ENCODE results near the gene LRRTM3. TPM values are rescaled to one million over a fixed set of nuclear protein-coding genes. Genes with fewer than 3 reads are reported as not detected.

LRRTM3 gene
- total RNA-seq, 3 donors from 2014 or later = not detected

DNA sequence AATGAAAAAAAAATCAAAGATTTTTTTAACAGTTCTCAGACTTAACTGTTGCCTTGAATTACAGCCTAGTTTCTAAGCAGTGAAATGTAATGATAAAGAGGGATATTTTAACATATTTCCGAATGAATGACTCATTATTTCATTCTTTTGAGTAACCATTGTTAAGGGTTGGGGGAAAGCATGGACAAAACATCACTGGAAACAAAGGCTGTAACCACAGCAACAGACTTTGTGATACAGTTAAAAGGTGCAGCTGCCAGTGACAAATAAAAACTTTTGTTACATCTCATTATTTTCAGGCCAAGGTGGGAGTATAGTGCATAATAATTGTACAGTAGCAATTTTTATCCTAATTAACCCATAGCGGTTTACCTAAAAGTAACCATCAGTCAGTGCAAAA, 172.6 kb downstream of the LRRTM3 start:
- TF ChIP-seq POLR2AphosphoS5 (IDR thresholded peaks at IDR 0.05) (no peak), POLR2A (IDR thresholded peaks at IDR 0.05) (no peak)
- TF ChIP-seq, protein P1, sequence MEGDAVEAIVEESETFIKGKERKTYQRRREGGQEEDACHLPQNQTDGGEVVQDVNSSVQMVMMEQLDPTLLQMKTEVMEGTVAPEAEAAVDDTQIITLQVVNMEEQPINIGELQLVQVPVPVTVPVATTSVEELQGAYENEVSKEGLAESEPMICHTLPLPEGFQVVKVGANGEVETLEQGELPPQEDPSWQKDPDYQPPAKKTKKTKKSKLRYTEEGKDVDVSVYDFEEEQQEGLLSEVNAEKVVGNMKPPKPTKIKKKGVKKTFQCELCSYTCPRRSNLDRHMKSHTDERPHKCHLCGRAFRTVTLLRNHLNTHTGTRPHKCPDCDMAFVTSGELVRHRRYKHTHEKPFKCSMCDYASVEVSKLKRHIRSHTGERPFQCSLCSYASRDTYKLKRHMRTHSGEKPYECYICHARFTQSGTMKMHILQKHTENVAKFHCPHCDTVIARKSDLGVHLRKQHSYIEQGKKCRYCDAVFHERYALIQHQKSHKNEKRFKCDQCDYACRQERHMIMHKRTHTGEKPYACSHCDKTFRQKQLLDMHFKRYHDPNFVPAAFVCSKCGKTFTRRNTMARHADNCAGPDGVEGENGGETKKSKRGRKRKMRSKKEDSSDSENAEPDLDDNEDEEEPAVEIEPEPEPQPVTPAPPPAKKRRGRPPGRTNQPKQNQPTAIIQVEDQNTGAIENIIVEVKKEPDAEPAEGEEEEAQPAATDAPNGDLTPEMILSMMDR (IDR thresholded peaks at IDR 0.05) = no peak
- Histone ChIP-seq H3K36me3 (no peaks in the 10 kb centered on the region), H3K9me3 (no peaks in the 10 kb centered on the region), H3K4me3 (no peak overlapping the region), H3K27ac (no peak overlapping the region), H3K27me3 (no peaks in the 10 kb centered on the region), H3K4me1 (no peaks in the 10 kb centered on the region)
- intact Hi-C loops (cut with DNase I; ENCODE audit: low total_unique reads) = no loop called here
- DNase-seq (ENCODE audit: low spot score in 2 of 2) = no peak

DNA sequence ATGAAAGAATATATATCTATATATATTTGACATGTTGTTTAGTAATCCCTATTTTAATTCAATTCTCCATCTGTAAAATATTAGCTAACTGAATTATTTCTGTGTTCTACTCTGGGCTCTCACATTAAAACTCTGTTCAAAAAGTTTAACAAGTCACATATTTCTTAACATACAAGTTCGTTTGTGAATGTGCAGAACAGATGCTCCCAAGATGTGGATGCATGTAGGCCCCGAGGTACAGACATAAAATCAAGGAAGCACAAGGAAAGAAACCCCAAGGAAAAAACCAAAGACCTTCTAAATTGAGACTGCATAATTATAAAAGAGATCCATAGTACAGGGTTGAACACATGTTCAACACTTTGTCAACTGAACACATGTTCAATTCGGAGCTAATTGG, 175.1 kb downstream of the LRRTM3 start:
- Histone ChIP-seq H3K36me3 (no peaks in the 10 kb centered on the region), H3K27ac (no peak overlapping the region), H3K4me3 (no peak overlapping the region), H3K9me3 (no peaks in the 10 kb centered on the region), H3K27me3 (no peaks in the 10 kb centered on the region), H3K4me1 (no peaks in the 10 kb centered on the region)
- TF ChIP-seq, protein P1 (IDR thresholded peaks at IDR 0.05) = no peak
- TF ChIP-seq POLR2AphosphoS5 (IDR thresholded peaks at IDR 0.05) (no peak), POLR2A (IDR thresholded peaks at IDR 0.05) (no peak)
- DNase-seq (ENCODE audit: low spot score in 2 of 2) = no peak
- intact Hi-C loops (cut with DNase I; ENCODE audit: low total_unique reads) = no loop called here

DNA sequence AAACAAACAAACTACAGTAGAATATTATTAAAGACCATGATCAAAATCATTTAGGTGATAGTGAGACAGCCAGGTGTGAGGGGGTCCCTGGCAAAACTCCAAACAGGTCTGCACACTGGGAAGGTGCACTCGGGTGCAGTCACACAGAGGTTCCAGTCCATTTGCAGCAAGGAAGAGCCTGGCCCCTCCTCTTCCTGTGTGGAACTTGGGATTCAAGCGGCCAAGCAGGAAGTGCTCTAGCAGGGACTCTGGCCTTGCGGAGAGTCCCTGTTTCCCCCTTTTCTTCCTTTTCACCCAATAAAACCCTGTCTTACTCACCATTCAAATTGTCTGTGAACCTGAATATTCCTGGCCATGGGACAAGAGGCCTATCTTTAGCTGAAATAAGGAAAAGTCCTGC, 181.8 kb downstream of the LRRTM3 start:
- DNase-seq (ENCODE audit: low spot score in 2 of 2) = no peak
- H3K9me3 ChIP-seq = no peaks in the 10 kb centered on the region
- intact Hi-C loops (cut with DNase I; ENCODE audit: low total_unique reads) = no loop called here
- no peaks in the 10 kb centered on the region for H3K36me3 ChIP-seq
- H3K4me3 ChIP-seq = no peak overlapping the region
- no peaks in the 10 kb centered on the region for H3K4me1 ChIP-seq
- no peaks in the 10 kb centered on the region for H3K27me3 ChIP-seq
- TF ChIP-seq POLR2AphosphoS5 (IDR thresholded peaks at IDR 0.05) (no peak), POLR2A (IDR thresholded peaks at IDR 0.05) (no peak)
- TF ChIP-seq, protein P1 (IDR thresholded peaks at IDR 0.05) = no peak
- no peak overlapping the region for H3K27ac ChIP-seq

DNA sequence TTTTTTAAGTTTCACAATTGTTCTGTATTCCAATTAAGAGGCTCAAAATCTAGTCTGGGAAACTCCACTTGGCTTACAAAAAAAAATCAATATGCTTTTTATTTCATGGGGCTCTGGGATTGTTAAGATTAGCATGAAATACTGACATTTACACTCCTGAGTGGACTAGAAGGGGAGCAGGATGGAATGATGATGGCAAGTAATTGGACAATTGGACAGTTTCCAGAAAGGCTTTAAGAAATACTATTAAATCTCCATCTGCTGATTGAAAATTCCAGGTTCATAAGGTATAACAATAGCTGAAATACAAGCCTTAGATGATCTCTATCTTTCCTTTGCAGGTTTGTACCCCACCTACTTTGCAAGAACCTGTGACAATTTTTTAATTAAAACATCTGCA, 184.4 kb downstream of the LRRTM3 start:
- TF ChIP-seq, protein P1 (IDR thresholded peaks at IDR 0.05) = no peak
- H3K27me3 ChIP-seq = no peaks in the 10 kb centered on the region
- no peak overlapping the region for H3K27ac ChIP-seq
- no peaks in the 10 kb centered on the region for H3K4me1 ChIP-seq
- no peaks in the 10 kb centered on the region for H3K36me3 ChIP-seq
- no peak overlapping the region for H3K4me3 ChIP-seq
- H3K9me3 ChIP-seq = no peaks in the 10 kb centered on the region
- no peak for DNase-seq (ENCODE audit: low spot score in 2 of 2)
- intact Hi-C loops (cut with DNase I; ENCODE audit: low total_unique reads) = no loop called here

DNA sequence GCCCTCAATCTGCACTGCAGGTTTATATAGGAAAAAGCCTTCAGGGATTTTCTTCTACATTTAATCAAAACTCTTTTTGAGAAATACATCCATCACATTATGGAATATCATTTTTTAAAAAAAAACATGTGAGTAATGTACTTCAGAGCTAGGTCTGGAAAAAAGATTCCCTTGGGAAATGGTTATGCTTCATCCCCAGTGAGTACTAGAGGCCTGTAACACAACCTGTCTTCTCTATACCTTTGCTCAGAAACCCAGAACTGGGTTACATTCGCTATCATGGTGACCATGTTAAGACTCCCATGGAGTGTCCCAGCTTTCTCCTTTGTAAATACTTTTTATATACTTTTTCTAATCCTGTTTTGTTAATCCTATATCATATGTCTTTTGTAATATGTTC, 186.9 kb downstream of the LRRTM3 start:
- DNase-seq (ENCODE audit: low spot score in 2 of 2) = no peak
- no peaks in the 10 kb centered on the region for H3K9me3 ChIP-seq
- H3K27me3 ChIP-seq = no peaks in the 10 kb centered on the region

DNA sequence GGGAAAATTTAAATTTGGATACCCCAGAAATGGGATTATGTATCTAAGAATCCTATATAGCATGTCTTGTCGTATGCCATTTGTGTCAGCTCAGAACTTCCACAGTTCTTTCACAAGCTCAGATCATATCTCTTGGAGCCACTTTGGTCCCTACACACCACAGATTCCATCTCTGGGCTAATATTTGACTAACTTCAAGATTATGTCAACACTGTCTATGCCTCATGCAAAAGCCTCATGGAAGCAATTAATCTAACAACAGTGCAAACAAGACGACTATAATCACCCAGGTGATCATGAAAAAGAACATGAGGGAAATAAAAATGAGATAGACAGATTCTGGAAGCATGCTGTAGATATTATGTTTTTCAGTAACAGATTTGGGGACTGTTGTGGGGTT, 189.1 kb downstream of the LRRTM3 start:
- H3K36me3 ChIP-seq = no peaks in the 10 kb centered on the region
- no peak for DNase-seq (ENCODE audit: low spot score in 2 of 2)
- no peak overlapping the region for H3K4me3 ChIP-seq
- no peaks in the 10 kb centered on the region for H3K27me3 ChIP-seq
- TF ChIP-seq, protein P1 (IDR thresholded peaks at IDR 0.05) = no peak
- TF ChIP-seq POLR2AphosphoS5 (IDR thresholded peaks at IDR 0.05) = no peak
- no peaks in the 10 kb centered on the region for H3K9me3 ChIP-seq
- intact Hi-C loops (cut with DNase I; ENCODE audit: low total_unique reads) = no loop called here
- no peaks in the 10 kb centered on the region for H3K4me1 ChIP-seq
- no peak overlapping the region for H3K27ac ChIP-seq

More for the DNA sequence above, 186.9 kb downstream of the LRRTM3 start:
- Histone ChIP-seq H3K4me1 (no peaks in the 10 kb centered on the region), H3K4me3 (no peak overlapping the region), H3K36me3 (no peaks in the 10 kb centered on the region), H3K27ac (no peak overlapping the region)
- intact Hi-C loops (cut with DNase I; ENCODE audit: low total_unique reads) = no loop called here
- no peak for TF ChIP-seq POLR2A (IDR thresholded peaks at IDR 0.05)
- no peak for TF ChIP-seq POLR2AphosphoS5 (IDR thresholded peaks at IDR 0.05)
